Activated CD8-positive, alpha-beta T cell treated with anti-CD3 and anti-CD28 coated beads, Interleukin-2, amount 10 ng/mL, durations not matched to agents 7 days and 5 days (primary cell): ENCODE measurements around the gene INPP5E. TPM values are rescaled to one million over a fixed set of nuclear protein-coding genes. Genes with fewer than 3 reads are reported as not detected.
"Not testable (repeated sequence)": the region's sequence is repeated elsewhere in the genome, so short reads cannot be mapped to it uniquely, and the experiment has no call there.

Experiments
- ATAC-seq: fragments of 150-1000 bp; cut with Tn5 transposase; one replicate; pipeline ENCODE4 v1.10.0; 2021; ENCODE audit warnings: moderate library complexity
- CTCF ChIA-PET: fragments of 350-600 bp; sonication (Branson Sonifier 250); formaldehyde crosslinking; loops from one replicate; lab custom pipeline; 2021; ENCODE audit warnings: antibody characterized with exemption; lab: Charles Lee
- POLR2A ChIA-PET: fragments of 350-600 bp; sonication (Branson Sonifier 250); formaldehyde crosslinking; loops from one replicate; lab custom pipeline; 2021; ENCODE audit warnings: antibody characterized with exemption; lab: Charles Lee
- DNase-seq: peaks from one replicate; pipeline ENCODE4 v3.0.0-alpha.2; 2020
- H3K27ac Mint-ChIP-seq: one replicate; pipeline ENCODE4 v1.8.0; 2021; ENCODE audit warnings: mild to moderate bottlenecking, mixed read lengths
- H3K27me3 Mint-ChIP-seq: one replicate; pipeline ENCODE4 v1.8.0; 2021; ENCODE audit warnings: low read depth, mixed read lengths
- H3K36me3 Mint-ChIP-seq: one replicate; pipeline ENCODE4 v1.8.0; 2021; ENCODE audit warnings: low read depth, mixed read lengths
- H3K4me1 Mint-ChIP-seq: one replicate; pipeline ENCODE4 v1.8.0; 2021; ENCODE audit warnings: low read depth, mixed read lengths
- H3K4me3 Mint-ChIP-seq: one replicate; pipeline ENCODE4 v1.8.0; 2021; ENCODE audit warnings: mild to moderate bottlenecking, mixed read lengths
- H3K9me3 Mint-ChIP-seq: one replicate; pipeline ENCODE4 v1.8.0; 2022; ENCODE audit warnings: mixed read lengths; ENCODE audit not compliant: insufficient read depth
- total RNA-seq, 2 experiments: library from RNA; stranded (reverse); gene quantifications; one replicate each; pipeline ENCODE4 v1.2.3, GENCODE V29; 2021

INPP5E gene
- total RNA-seq, 2 experiments from 2014 or later: 16.8 to 18.2 TPM

DNA sequence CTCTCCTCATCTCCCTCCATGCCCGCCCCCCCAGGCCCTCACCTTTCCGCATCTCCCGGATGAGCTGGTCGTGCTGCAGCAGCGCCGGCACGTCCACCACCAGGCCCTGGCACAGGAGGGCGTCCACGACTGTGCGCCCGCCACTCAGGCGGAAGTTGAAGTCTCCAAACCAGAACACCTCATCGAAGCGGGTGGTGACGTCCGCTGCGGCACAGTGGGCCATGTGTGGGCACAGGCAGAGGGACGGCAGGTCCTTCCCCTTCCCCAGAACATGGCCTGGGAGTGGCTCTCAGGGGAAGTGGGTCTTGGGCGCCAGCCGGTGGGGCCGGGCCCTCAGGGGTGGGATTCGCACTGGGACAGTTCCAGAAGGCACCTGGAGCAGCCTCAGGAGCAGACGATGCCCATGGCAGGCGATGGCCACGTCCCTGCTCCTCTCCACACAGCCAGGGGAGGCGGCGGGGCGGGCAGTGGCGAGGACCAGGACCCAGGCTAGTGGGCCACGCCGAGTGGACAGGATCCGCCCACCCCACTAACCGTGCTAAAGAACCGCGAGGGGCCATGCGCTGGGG is 7.8 kb downstream of the INPP5E start:
- Mint-ChIP-seq H3K27ac (no peak overlapping the region), H3K36me3 (peaks cover 14% of the 10 kb centered on the region), H3K9me3 (no peaks in the 10 kb centered on the region), H3K4me3 (no peak overlapping the region), H3K4me1 (peaks cover 11% of the 10 kb centered on the region), H3K27me3 (no peaks in the 10 kb centered on the region)
- ChIA-PET POLR2A (no interaction called here), CTCF (no interaction called here)
- ATAC-seq (no peak), DNase-seq (no peak)

DNA sequence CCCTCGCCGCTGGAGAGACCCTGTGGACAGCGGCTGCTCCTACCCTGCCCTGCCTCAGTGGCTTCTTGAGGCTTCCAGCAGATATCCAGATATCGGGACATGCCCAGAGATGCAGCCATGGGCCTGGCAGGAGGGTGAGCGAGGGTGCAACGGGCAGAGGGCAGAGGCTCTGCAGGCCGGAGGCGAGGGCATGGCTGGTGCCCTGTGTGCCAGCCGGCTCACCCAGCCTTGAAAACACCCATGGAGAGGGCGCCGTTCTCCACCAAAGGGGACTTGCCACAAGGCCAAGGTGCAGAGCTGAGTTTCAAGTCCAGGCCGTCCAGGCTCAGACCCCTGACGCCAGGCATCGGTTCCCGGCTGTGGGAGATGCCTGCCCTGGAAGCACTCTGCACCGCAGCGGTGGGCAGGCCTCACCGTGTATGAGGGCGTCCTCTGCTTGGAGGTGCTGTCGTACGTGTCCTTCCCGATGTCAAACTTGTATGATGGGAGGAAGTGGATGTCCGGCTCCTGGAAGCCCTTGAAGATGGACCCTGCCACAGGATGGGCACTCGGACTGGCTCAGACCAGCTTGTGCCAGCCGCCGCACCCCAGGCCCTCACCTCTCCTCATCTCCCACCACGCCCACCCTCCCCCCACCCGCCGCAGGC is 8.9 kb downstream of the INPP5E start:
- peaks cover under 1% of the 10 kb centered on the region for H3K4me1 Mint-ChIP-seq
- H3K9me3 Mint-ChIP-seq: no peaks in the 10 kb centered on the region
- ChIA-PET CTCF (no interaction called here), POLR2A (no interaction called here)
- H3K4me3 Mint-ChIP-seq: no peak overlapping the region
- ATAC-seq (no peak), DNase-seq (no peak)
- no peaks in the 10 kb centered on the region for H3K27me3 Mint-ChIP-seq
- peaks cover 10% of the 10 kb centered on the region for H3K36me3 Mint-ChIP-seq
- H3K27ac Mint-ChIP-seq: no peak overlapping the region

GRCh38 chr9:136429683-136430491 is 9.8 kb downstream of the INPP5E start:
- H3K9me3 Mint-ChIP-seq: no peaks in the 10 kb centered on the region
- H3K27me3 Mint-ChIP-seq: no peaks in the 10 kb centered on the region
- peaks cover 3% of the 10 kb centered on the region for H3K4me1 Mint-ChIP-seq
- DNase-seq (no peak), ATAC-seq (no peak)
- ChIA-PET CTCF (no interaction called here), POLR2A (no interaction called here)
- peaks cover 13% of the 10 kb centered on the region for H3K36me3 Mint-ChIP-seq
- no peak overlapping the region for H3K27ac Mint-ChIP-seq
- no peak overlapping the region for H3K4me3 Mint-ChIP-seq

DNA sequence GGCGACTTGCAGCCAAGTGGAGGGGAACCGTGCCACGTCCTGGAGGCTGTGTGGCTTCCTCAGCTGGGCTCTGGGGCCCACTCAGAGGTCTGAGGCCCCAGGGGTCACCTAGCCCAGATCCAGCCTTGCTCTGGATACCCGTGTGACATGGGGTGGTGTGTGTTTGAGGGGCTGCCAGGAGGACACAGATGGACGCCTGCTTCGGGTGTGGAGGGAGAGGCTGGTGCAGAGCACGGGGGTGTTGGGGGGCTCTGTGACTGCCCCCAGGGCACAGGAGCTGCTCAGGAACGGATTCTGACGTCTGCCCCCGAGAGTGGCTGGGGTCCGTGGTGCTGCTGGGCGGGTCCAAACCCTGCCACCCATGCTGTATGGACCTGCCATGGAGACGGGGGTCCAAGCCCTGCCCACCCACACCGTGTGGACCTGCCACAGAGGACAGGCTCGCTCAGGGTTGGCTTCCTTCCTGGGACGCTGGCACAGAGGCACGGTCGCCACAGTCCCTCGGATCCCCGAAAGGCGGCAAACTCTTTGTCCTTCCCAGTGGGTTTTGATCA is 10.5 kb downstream of the INPP5E start:
- Mint-ChIP-seq H3K9me3 (no peaks in the 10 kb centered on the region), H3K4me3 (no peak overlapping the region), H3K27me3 (no peaks in the 10 kb centered on the region), H3K36me3 (peaks cover 16% of the 10 kb centered on the region), H3K4me1 (peaks cover 3% of the 10 kb centered on the region), H3K27ac (no peak overlapping the region)
- no peak for ATAC-seq
- POLR2A ChIA-PET: interaction anchor here (0.6 kb wide), 1 partner anchor 11 kb away, joined by 5 read pairs; no protein-coding TSS in a partner anchor
- CTCF ChIA-PET: no interaction called here
- no peak for DNase-seq

DNA sequence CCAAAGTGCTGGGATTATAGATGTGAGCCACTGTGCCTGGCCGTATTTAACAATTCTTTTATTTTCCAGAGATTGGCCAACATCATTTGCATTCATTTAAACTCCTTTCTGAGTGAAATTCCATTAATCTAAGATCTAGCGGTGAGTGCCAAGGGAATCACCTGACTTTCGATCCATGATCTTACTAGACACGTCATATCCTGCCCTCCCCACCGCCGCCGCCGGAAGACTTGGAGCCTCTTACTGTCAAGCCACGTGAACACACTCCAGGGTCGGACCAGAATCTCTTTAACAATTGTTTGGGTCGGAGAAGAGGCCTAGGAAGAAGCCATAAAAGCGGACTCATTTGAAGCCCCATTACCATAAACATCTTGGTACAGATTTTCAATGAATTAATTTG is 12.9 kb downstream of the INPP5E start:
- no peaks in the 10 kb centered on the region for H3K27me3 Mint-ChIP-seq
- ATAC-seq (no peak), DNase-seq (no peak)
- POLR2A ChIA-PET: no interaction called here
- H3K9me3 Mint-ChIP-seq: no peaks in the 10 kb centered on the region
- no peak overlapping the region for H3K4me3 Mint-ChIP-seq
- H3K36me3 Mint-ChIP-seq: peaks cover 33% of the 10 kb centered on the region
- peaks cover 3% of the 10 kb centered on the region for H3K4me1 Mint-ChIP-seq
- CTCF ChIA-PET: no interaction called here
- H3K27ac Mint-ChIP-seq: no peak overlapping the region

- POLR2A ChIA-PET: interaction anchor here (0.6 to 1.5 kb wide), 5 partner anchors 11 to 1149 kb away, joined by 3 to 5 read pairs (median 4); no protein-coding TSS in a partner anchor
- H3K27ac Mint-ChIP-seq, H3K9me3 Mint-ChIP-seq, CTCF ChIA-PET, H3K4me1 Mint-ChIP-seq, H3K4me3 Mint-ChIP-seq, H3K27me3 Mint-ChIP-seq, ATAC-seq, DNase-seq: not testable (repeated sequence)
- H3K36me3 Mint-ChIP-seq: peaks cover 34% of the 10 kb centered on the region
Observed at GRCh38 chr9:136425367-136425766, 14.3 kb downstream of the INPP5E start.

GRCh38 chr9:136424750-136425362 is 14.8 kb downstream of the INPP5E start:
- Mint-ChIP-seq H3K27ac (no peak overlapping the region), H3K27me3 (no peaks in the 10 kb centered on the region), H3K36me3 (peaks cover 35% of the 10 kb centered on the region), H3K9me3 (no peaks in the 10 kb centered on the region), H3K4me3 (no peak overlapping the region), H3K4me1 (peaks cover 3% of the 10 kb centered on the region)
- ATAC-seq (no peak), DNase-seq (no peak)
- POLR2A ChIA-PET: interaction anchor here (0.6 to 1.5 kb wide), 4 partner anchors 11 to 1150 kb away, joined by 3 to 5 read pairs (median 4); no protein-coding TSS in a partner anchor
- CTCF ChIA-PET: interaction anchor here (0.6 to 1.4 kb wide), 3 partner anchors 23 to 29 kb away, joined by 3 to 4 read pairs (median 3); no protein-coding TSS in a partner anchor

- H3K27ac Mint-ChIP-seq: no peak overlapping the region
Observed at GRCh38 chr9:136423432-136424146, 16.1 kb downstream of the INPP5E start.

DNA sequence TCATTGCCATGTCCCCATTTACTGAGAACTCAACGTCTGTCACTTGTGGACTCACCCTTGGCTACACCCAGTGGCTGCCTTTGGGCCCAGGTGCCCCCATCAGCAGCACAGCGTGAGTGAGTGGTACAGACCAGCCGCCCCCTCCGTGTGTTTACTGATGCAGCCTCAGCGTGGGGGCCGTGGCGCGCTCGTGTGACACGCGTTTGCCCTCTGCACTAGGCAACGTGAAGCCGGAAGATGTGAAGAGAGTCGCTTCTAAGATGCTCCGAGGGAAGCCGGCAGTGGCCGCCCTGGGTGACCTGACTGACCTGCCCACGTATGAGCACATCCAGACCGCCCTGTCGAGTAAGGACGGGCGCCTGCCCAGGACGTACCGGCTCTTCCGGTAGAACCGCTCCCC is 16.8 kb downstream of the INPP5E start:
- H3K4me3 Mint-ChIP-seq: no peak overlapping the region
- ChIA-PET CTCF (no interaction called here), POLR2A (interaction anchor here (1.0 to 1.1 kb wide), 2 partner anchors 10 to 40 kb away, joined by 3 read pairs; no protein-coding TSS in a partner anchor)
- H3K4me1 Mint-ChIP-seq: peaks cover 3% of the 10 kb centered on the region
- peaks cover 39% of the 10 kb centered on the region for H3K36me3 Mint-ChIP-seq
- ATAC-seq (no peak), DNase-seq (no peak)
- no peak overlapping the region for H3K27ac Mint-ChIP-seq
- no peaks in the 10 kb centered on the region for H3K9me3 Mint-ChIP-seq
- H3K27me3 Mint-ChIP-seq: no peaks in the 10 kb centered on the region

More at GRCh38 chr9:136423432-136424146, 16.1 kb downstream of the INPP5E start:
- peaks cover 38% of the 10 kb centered on the region for H3K36me3 Mint-ChIP-seq
- no peaks in the 10 kb centered on the region for H3K9me3 Mint-ChIP-seq
- DNase-seq (no peak), ATAC-seq (no peak)
- peaks cover 3% of the 10 kb centered on the region for H3K4me1 Mint-ChIP-seq
- ChIA-PET POLR2A (interaction anchor here (1.1 kb wide), 1 partner anchor 9 kb away, joined by 3 read pairs; no protein-coding TSS in a partner anchor), CTCF (interaction anchor here (1.2 to 1.4 kb wide), 2 partner anchors 23 to 30 kb away, joined by 3 to 4 read pairs; no protein-coding TSS in a partner anchor)
- H3K27me3 Mint-ChIP-seq: no peaks in the 10 kb centered on the region
- H3K4me3 Mint-ChIP-seq: no peak overlapping the region

- Mint-ChIP-seq H3K4me3 (no peak overlapping the region), H3K9me3 (no peaks in the 10 kb centered on the region), H3K27ac (no peak overlapping the region), H3K4me1 (peaks cover 3% of the 10 kb centered on the region), H3K27me3 (no peaks in the 10 kb centered on the region), H3K36me3 (peaks cover 45% of the 10 kb centered on the region)
- POLR2A ChIA-PET: no interaction called here
- DNase-seq (no peak), ATAC-seq (no peak)
- CTCF ChIA-PET: no interaction called here
Observed at GRCh38 chr9:136421791-136422190, 17.9 kb downstream of the INPP5E start.

DNA sequence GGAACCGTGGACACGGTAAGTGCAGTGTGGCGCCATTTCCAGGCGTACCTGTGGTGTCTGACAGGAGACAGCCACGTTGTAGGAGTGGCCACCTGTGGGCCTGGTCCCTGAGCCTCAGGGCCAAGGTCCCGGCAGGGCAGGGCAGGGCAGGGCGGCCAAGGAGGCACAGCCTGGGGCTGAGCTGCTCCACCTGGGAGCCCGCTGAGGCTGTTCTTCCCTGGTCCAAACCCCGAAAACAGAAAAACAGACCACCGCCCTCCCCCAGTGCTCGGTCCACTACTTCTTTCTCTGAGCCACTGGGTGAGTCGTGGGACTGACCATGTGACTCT is 20.6 kb downstream of the INPP5E start:
- H3K9me3 Mint-ChIP-seq: no peaks in the 10 kb centered on the region
- no peak overlapping the region for H3K4me3 Mint-ChIP-seq
- no peak for DNase-seq
- no peak for ATAC-seq
- CTCF ChIA-PET: interaction anchor here (1.2 kb wide), 1 partner anchor 15 kb away, joined by 3 read pairs; no protein-coding TSS in a partner anchor
- H3K27ac Mint-ChIP-seq: no peak overlapping the region
- peaks cover 49% of the 10 kb centered on the region for H3K36me3 Mint-ChIP-seq
- no peaks in the 10 kb centered on the region for H3K27me3 Mint-ChIP-seq
- POLR2A ChIA-PET: interaction anchor here (0.6 to 1.2 kb wide), 2 partner anchors 9 to 90 kb away, joined by 4 to 5 read pairs; partner anchors contain the start of genes ENTR1 and PMPCA
- no peaks in the 10 kb centered on the region for H3K4me1 Mint-ChIP-seq
